WERI-Rb-1 (cell line): ENCODE measurements around the gene UROC1.

Experiments
- DNase-seq: peaks from one replicate; pipeline ENCODE4 v3.0.0-alpha.2; 2020
- H3K27ac ChIP-seq: fragments of 250-450 bp; sonication (Bioruptor Pico); 2 replicates; pipeline ENCODE4 v1.5.1; 2020; ENCODE audit warnings: mild to moderate bottlenecking, moderate library complexity
- H3K27me3 ChIP-seq: fragments of 250-450 bp; sonication (Bioruptor Pico); 2 replicates; pipeline ENCODE4 v1.5.1; 2021; ENCODE audit warnings: mild to moderate bottlenecking, low read depth, moderate library complexity; ENCODE audit not compliant: insufficient read depth, severe bottlenecking
- H3K36me3 ChIP-seq: fragments of 250-450 bp; sonication (Bioruptor Pico); 2 replicates; pipeline ENCODE4 v1.5.1; 2020; ENCODE audit warnings: mild to moderate bottlenecking, moderate library complexity
- H3K4me3 ChIP-seq: 2 replicates; pipeline ENCODE4 v1.5.1; 2011; ENCODE audit warnings: low read depth, mild to moderate bottlenecking, control low read depth, low read length
- H3K9me3 ChIP-seq: fragments of 250-450 bp; sonication (Bioruptor Pico); 2 replicates; pipeline ENCODE4 v1.5.1; 2021; ENCODE audit warnings: mild to moderate bottlenecking, moderate library complexity; ENCODE audit not compliant: severe bottlenecking
- CTCF ChIP-seq: IDR thresholded peaks from 2 replicates; pipeline ENCODE4 v1.5.1; 2011; ENCODE audit warnings: low read depth, mild to moderate bottlenecking, control low read depth, inconsistent platforms, low read length

The UROC1 gene

GRCh38 chr3:126481808-126482502 is 35.6 kb downstream of the UROC1 start:
- Histone ChIP-seq H3K36me3 (no peaks in the 10 kb centered on the region), H3K9me3 (no peaks in the 10 kb centered on the region), H3K27ac (no peak overlapping the region; the same call in 1 of the 2 replicates), H3K4me3 (no peak overlapping the region), H3K27me3 (no peaks in the 10 kb centered on the region)
- TF ChIP-seq CTCF = no peak
- peak; percentile 57 for DNase-seq

GRCh38 chr3:126480861-126481260 is 36.7 kb downstream of the UROC1 start:
- Histone ChIP-seq H3K36me3 (no peaks in the 10 kb centered on the region), H3K9me3 (no peaks in the 10 kb centered on the region), H3K27ac (no peak overlapping the region), H3K27me3 (no peaks in the 10 kb centered on the region), H3K4me3 (no peak overlapping the region)
- no peak for TF ChIP-seq CTCF
- DNase-seq = no peak

DNA sequence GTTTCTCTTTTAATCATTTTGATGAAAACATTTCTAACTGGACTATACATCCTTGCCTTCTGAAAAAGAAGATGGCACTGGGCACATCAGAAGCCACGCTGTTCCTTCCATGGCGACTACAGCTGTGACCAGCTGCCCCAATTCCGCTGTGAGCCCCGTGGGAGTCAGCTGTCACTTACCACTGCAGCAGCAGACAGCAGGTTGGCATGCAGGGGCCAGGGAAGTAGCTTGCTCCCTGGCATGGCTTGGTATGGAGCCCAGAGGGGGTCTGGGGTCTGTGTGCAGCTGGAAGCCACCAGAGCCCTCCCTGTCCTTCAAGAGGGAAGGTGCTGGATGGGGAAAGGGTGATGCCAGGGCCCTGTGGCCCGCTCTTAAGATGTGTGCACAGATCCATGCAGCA is 37.4 kb downstream of the UROC1 start:
- Histone ChIP-seq H3K4me3 (no peak overlapping the region), H3K36me3 (no peaks in the 10 kb centered on the region), H3K27ac (no peak overlapping the region), H3K9me3 (no peaks in the 10 kb centered on the region), H3K27me3 (no peaks in the 10 kb centered on the region)
- no peak for DNase-seq
- TF ChIP-seq CTCF = no peak

DNA sequence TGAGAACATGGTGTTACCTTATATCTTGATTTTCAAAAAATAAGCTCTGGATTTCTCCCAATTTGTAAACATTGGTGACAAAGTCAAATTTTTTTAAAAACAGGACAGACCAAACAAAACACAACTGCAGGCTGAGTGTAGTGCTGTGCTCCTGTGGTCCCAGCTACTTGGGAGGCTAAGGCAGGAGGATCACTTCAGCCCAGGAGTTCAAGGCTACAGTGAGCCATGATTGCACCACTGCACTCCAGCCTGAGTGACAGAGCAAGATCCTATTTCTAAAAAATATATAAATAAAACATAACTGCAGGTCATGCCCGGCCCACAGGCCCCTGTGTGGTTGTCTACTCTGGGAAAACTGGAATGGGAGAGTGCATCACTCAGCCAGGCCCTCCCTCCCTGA is 37.9 kb downstream of the UROC1 start:
- TF ChIP-seq CTCF = no peak

GRCh38 chr3:126478581-126479310 is 38.8 kb downstream of the UROC1 start:
- DNase-seq = no peak
- TF ChIP-seq CTCF = no peak
- H3K27me3 ChIP-seq = no peaks in the 10 kb centered on the region

More for the DNA sequence above, 37.9 kb downstream of the UROC1 start:
- no peaks in the 10 kb centered on the region for H3K36me3 ChIP-seq
- DNase-seq = no peak
- H3K4me3 ChIP-seq = no peak overlapping the region
- no peaks in the 10 kb centered on the region for H3K9me3 ChIP-seq
- no peaks in the 10 kb centered on the region for H3K27me3 ChIP-seq
- H3K27ac ChIP-seq = no peak overlapping the region

More at GRCh38 chr3:126478581-126479310, 38.8 kb downstream of the UROC1 start:
- no peak overlapping the region for H3K27ac ChIP-seq
- H3K36me3 ChIP-seq = no peaks in the 10 kb centered on the region; the same call in 1 of the 2 replicates
- no peak overlapping the region for H3K4me3 ChIP-seq
- H3K9me3 ChIP-seq = no peaks in the 10 kb centered on the region
